ENCODE data around the gene HSPA1A. TPM values are rescaled to one million over a fixed set of nuclear protein-coding genes. Genes with fewer than 3 reads are reported as not detected.

Gene HSPA1A
- total RNA-seq, result 100 to 1,000 TPM; 169 to 412 (median 197) TPM
- polyA plus RNA-seq, result 100 to 1,000 TPM; 157 to 179 TPM
- long read RNA-seq, donor 1, transcript HSPA1A-201 (1 exons, 2,483 nt), result major isoform, 146 of 146 reads
- long read RNA-seq, donor 1, partial matches to known transcripts, result 0 of 146 reads
- long read RNA-seq, donor 1, other reads (novel, unspliced or antisense), result 0 of 146 reads
- long read RNA-seq, donor 2, transcript HSPA1A-201 (1 exons, 2,483 nt), result major isoform, 188 of 188 reads
- long read RNA-seq, donor 2, partial matches to known transcripts, result 0 of 188 reads
- long read RNA-seq, donor 2, other reads (novel, unspliced or antisense), result 0 of 188 reads
- long read RNA-seq, donor 3, transcript HSPA1A-201 (1 exons, 2,483 nt), result major isoform, 116 of 116 reads
- long read RNA-seq, donor 3, partial matches to known transcripts, result 0 of 116 reads
- long read RNA-seq, donor 3, other reads (novel, unspliced or antisense), result 0 of 116 reads

DNA sequence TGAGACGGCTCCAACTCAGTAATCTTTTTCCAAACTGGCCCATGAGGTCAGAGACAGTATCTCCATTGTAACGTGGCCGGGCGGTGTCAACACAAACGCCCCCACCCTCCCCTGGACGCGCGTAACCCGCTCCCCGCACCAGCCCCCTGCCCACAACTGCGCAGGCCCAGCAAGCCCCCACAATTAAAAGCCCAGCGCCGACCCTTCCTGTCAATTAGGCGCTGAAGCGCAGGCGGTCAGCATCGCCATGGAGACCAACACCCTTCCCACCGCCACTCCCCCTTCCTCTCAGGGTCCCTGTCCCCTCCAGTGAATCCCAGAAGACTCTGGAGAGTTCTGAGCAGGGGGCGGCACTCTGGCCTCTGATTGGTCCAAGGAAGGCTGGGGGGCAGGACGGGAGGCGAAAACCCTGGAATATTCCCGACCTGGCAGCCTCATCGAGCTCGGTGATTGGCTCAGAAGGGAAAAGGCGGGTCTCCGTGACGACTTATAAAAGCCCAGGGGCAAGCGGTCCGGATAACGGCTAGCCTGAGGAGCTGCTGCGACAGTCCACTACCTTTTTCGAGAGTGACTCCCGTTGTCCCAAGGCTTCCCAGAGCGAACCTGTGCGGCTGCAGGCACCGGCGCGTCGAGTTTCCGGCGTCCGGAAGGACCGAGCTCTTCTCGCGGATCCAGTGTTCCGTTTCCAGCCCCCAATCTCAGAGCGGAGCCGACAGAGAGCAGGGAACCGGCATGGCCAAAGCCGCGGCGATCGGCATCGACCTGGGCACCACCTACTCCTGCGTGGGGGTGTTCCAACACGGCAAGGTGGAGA is at the start of gene HSPA1A, which contains the start of gene HSPA1L:
Gene HSPA1A, plus strand, starts transcription at position 519 of the 814 bp plus-strand sequence. Its CDS starts 214 bp downstream, at position 733.
Gene HSPA1L, minus strand, starts transcription at position 259 of the 814 bp plus-strand sequence. CDS start 3,311 bp downstream, outside the sequence.
- intact Hi-C loops (cut with DNase I), result no loop called here
- ATAC-seq (peak; percentile 87 to 91 (median 90)), DNase-seq (peak; percentile 96 to 98 (median 98))
- H3K9me3 ChIP-seq, result no peaks in the 10 kb centered on the region
- H3K36me3 ChIP-seq, result peaks cover 0 to 3% (median 0%) of the 10 kb centered on the region in 9 donors
- H3K27me3 ChIP-seq, result no peaks in the 10 kb centered on the region
- peak within 1 kb of the TSS; percentile 91 to 100 (median 99) for H3K27ac ChIP-seq
- peak within 1 kb of the TSS; percentile 25 to 76 (median 66) for H3K4me3 ChIP-seq
- 0 to 1% (median 0%) methylated on average over 10 to 56 of the region's 56 CpGs for WGBS, 4 donors
- TF ChIP-seq, protein P1, sequence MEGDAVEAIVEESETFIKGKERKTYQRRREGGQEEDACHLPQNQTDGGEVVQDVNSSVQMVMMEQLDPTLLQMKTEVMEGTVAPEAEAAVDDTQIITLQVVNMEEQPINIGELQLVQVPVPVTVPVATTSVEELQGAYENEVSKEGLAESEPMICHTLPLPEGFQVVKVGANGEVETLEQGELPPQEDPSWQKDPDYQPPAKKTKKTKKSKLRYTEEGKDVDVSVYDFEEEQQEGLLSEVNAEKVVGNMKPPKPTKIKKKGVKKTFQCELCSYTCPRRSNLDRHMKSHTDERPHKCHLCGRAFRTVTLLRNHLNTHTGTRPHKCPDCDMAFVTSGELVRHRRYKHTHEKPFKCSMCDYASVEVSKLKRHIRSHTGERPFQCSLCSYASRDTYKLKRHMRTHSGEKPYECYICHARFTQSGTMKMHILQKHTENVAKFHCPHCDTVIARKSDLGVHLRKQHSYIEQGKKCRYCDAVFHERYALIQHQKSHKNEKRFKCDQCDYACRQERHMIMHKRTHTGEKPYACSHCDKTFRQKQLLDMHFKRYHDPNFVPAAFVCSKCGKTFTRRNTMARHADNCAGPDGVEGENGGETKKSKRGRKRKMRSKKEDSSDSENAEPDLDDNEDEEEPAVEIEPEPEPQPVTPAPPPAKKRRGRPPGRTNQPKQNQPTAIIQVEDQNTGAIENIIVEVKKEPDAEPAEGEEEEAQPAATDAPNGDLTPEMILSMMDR (IDR thresholded peaks at IDR 0.05), result no peak
- peak; percentile 99 to 100 for TF ChIP-seq POLR2A (IDR thresholded peaks at IDR 0.05)
- peaks cover 0 to 45% (median 32%) of the 10 kb centered on the region in 12 donors for H3K4me1 ChIP-seq

DNA sequence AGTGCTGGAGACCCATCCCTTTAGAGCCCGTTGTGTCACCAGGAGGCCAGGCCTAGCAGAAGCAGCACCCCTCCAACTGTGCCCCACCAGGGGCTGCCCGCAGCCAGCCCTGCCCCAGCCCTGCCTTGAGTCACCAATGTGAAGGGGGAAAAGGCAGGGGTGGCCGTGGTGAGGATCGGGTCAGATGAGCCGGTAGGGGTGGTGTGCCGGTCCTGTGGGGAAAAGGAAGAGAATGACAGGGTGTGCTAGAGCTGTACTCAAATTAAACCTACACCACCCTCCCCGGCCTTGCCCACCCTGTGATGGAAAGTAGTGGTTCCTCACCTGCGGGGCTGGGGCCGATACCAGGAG is 49.8 kb upstream of the HSPA1A start:
- peaks cover 0 to 32% (median 6%) of the 10 kb centered on the region in 12 donors for H3K4me1 ChIP-seq
- H3K4me3 ChIP-seq, result no peak overlapping the region
- WGBS, 4 donors, result 87 to 96% (median 90%) methylated on average over 9 of the region's 9 CpGs
- no peak for ATAC-seq
- H3K27me3 ChIP-seq, result no peaks in the 10 kb centered on the region
- no peak for TF ChIP-seq POLR2A (IDR thresholded peaks at IDR 0.05)
- TF ChIP-seq, protein P1 (IDR thresholded peaks at IDR 0.05), result no peak
- intact Hi-C loops (cut with DNase I), result loop anchor here in 4 of 10 donors (5.0 to 10.0 kb wide), 4 partner anchors 33 to 83 kb away; partner anchors contain the start of genes DDAH2 (in 2 of the 4) and LY6G5C (in 2 of the 4)
- no peaks in the 10 kb centered on the region for H3K9me3 ChIP-seq
- DNase-seq, result no peak
- H3K36me3 ChIP-seq, result peaks cover 0 to 17% (median 0%) of the 10 kb centered on the region in 9 donors
- H3K27ac ChIP-seq, result no peak overlapping the region

- TF ChIP-seq, protein P1 (IDR thresholded peaks at IDR 0.05), result no peak
- TF ChIP-seq POLR2A (IDR thresholded peaks at IDR 0.05), result no peak
- H3K4me3 ChIP-seq, result peak overlapping the region in 6 of 12 donors; percentile 22 to 38 (median 26)
- H3K4me1 ChIP-seq, result peaks cover 0 to 32% (median 6%) of the 10 kb centered on the region in 12 donors
- WGBS, 4 donors, result 55 to 72% (median 61%) methylated on average over 37 to 42 of the region's 42 CpGs
- intact Hi-C loops (cut with DNase I), result loop anchor here in 4 of 10 donors (5.0 to 10.0 kb wide), 4 partner anchors 34 to 84 kb away; partner anchors contain the start of genes DDAH2 (in 2 of the 4) and LY6G5C (in 2 of the 4)
- no peak for DNase-seq
- peaks cover 0 to 14% (median 0%) of the 10 kb centered on the region in 9 donors for H3K36me3 ChIP-seq
- ATAC-seq, result peak in 2 of 4 donors; percentile 30 to 42
- no peaks in the 10 kb centered on the region for H3K27me3 ChIP-seq
- H3K9me3 ChIP-seq, result no peaks in the 10 kb centered on the region
- no peak overlapping the region for H3K27ac ChIP-seq
Observed at GRCh38 chr6:31765910-31766794, 49.2 kb upstream of the HSPA1A start.
